ENCODE data around the gene ANGPT4.

Gene ANGPT4

GRCh38 chr20:821046-821730 is 94.9 kb downstream of the ANGPT4 start:
- DNase-seq, result no peak

DNA sequence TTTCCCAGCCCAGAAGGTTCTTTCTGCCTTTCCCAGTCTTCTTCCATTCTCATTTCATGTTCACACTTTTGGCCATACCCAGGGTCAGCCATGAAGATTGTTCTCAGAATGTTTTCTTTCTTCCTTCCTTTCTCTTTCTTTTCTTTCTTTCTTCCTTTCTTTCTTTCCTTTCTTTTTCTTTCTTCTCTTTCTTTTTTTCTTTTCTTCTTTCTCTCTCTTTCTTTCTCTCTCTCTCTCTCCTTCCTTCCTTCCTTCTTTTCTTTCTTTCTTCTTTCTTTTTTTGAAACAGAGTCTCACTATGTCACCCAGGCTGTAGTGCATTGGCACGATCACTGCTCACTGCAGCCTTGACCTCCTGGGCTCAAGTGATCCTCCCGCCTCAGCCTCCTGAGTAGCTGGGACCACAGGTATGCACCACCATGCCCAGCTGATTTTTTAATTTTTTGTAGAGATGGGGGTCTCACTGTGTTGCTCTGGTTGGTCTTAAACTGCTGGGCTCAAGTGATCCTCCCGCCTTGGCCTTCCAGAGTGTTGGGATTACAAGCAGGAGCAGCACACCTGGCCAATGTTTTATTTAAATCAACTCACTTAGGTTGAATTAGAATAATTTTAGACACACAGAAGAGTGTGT is 95.7 kb downstream of the ANGPT4 start:
- no peak for DNase-seq
